ENCODE data around the gene FLNB.

GRCh38 chr3:58005669-58006068 is 2.6 kb upstream of the FLNB start:
- TF ChIP-seq CTCF (IDR thresholded peaks at IDR 0.05; ENCODE audit: insufficient read depth, low read depth, low read length) (no peak), EZH2 (IDR thresholded peaks at IDR 0.05; ENCODE audit: insufficient read depth, low read length) (no peak)
